ENCODE results near the gene ADCK2. TPM values are rescaled to one million over a fixed set of nuclear protein-coding genes. Genes with fewer than 3 reads are reported as not detected.
"Not testable (repeated sequence)": the region's sequence is repeated elsewhere in the genome, so short reads cannot be mapped to it uniquely, and the experiment has no call there.

ADCK2 gene
- total and polyA plus RNA-seq, 9 donors, result 11.0 to 18.1 (median 14.2) TPM

GRCh38 chr7:140732416-140732815 is 59.7 kb downstream of the ADCK2 start:
- Histone ChIP-seq H3K27ac (ENCODE audit: low read length) (no peak overlapping the region), H3K9me3 (replicated peaks; ENCODE audit: control insufficient read depth, low read depth, low read length) (no peaks in the 10 kb centered on the region), H3K36me3 (ENCODE audit: control insufficient read depth, insufficient read depth, low read length) (peaks cover 7% of the 10 kb centered on the region), H3K27me3 (ENCODE audit: control insufficient read depth, insufficient read depth, low read length) (no peaks in the 10 kb centered on the region), H3K4me1 (ENCODE audit: control insufficient read depth, insufficient read depth, low read length) (no peaks in the 10 kb centered on the region), H3K4me3 (ENCODE audit: low read length) (no peak overlapping the region)
- DNase-seq, result no peak
- WGBS (ENCODE audit: insufficient coverage), result 100% methylated on average over 1 of the region's 2 CpGs

- no peak overlapping the region for H3K27ac ChIP-seq (ENCODE audit: low read length)
- peaks cover 13% of the 10 kb centered on the region for H3K36me3 ChIP-seq (ENCODE audit: control insufficient read depth, insufficient read depth, low read length)
- no peak overlapping the region for H3K4me3 ChIP-seq (ENCODE audit: low read length)
- WGBS (ENCODE audit: insufficient coverage), result no CpG with 5 or more reads among the region's 2 CpGs
- H3K4me1 ChIP-seq (ENCODE audit: control insufficient read depth, insufficient read depth, low read length), result no peaks in the 10 kb centered on the region
- no peak for DNase-seq
- H3K9me3 ChIP-seq (replicated peaks; ENCODE audit: control insufficient read depth, low read depth, low read length), result no peaks in the 10 kb centered on the region
- H3K27me3 ChIP-seq (ENCODE audit: control insufficient read depth, insufficient read depth, low read length), result no peaks in the 10 kb centered on the region
Observed at GRCh38 chr7:140734096-140734495, 61.4 kb downstream of the ADCK2 start.

GRCh38 chr7:140734729-140735128 is 62.0 kb downstream of the ADCK2 start:
- no peak overlapping the region for H3K4me3 ChIP-seq (ENCODE audit: low read length)
- H3K27ac ChIP-seq (ENCODE audit: low read length), result no peak overlapping the region
- H3K9me3 ChIP-seq (replicated peaks; ENCODE audit: control insufficient read depth, low read depth, low read length), result no peaks in the 10 kb centered on the region
- no peak for DNase-seq
- peaks cover 13% of the 10 kb centered on the region for H3K36me3 ChIP-seq (ENCODE audit: control insufficient read depth, insufficient read depth, low read length)
- no CpG with 5 or more reads among the region's 2 CpGs for WGBS (ENCODE audit: insufficient coverage)
- no peaks in the 10 kb centered on the region for H3K4me1 ChIP-seq (ENCODE audit: control insufficient read depth, insufficient read depth, low read length)
- no peaks in the 10 kb centered on the region for H3K27me3 ChIP-seq (ENCODE audit: control insufficient read depth, insufficient read depth, low read length)

- Histone ChIP-seq H3K36me3 (ENCODE audit: control insufficient read depth, insufficient read depth, low read length) (peaks cover 10% of the 10 kb centered on the region), H3K9me3 (replicated peaks; ENCODE audit: control insufficient read depth, low read depth, low read length) (no peaks in the 10 kb centered on the region), H3K27ac (ENCODE audit: low read length) (no peak overlapping the region), H3K4me3 (ENCODE audit: low read length) (no peak overlapping the region), H3K4me1 (ENCODE audit: control insufficient read depth, insufficient read depth, low read length) (no peaks in the 10 kb centered on the region), H3K27me3 (ENCODE audit: control insufficient read depth, insufficient read depth, low read length) (no peaks in the 10 kb centered on the region)
- DNase-seq, result no peak
Observed at GRCh38 chr7:140738280-140738679, 65.5 kb downstream of the ADCK2 start.

GRCh38 chr7:140743255-140743654 is 70.5 kb downstream of the ADCK2 start:
- H3K4me1 ChIP-seq (ENCODE audit: control insufficient read depth, insufficient read depth, low read length); H3K27me3 ChIP-seq (ENCODE audit: control insufficient read depth, insufficient read depth, low read length); H3K4me3 ChIP-seq (ENCODE audit: low read length); H3K27ac ChIP-seq (ENCODE audit: low read length); H3K9me3 ChIP-seq (replicated peaks; ENCODE audit: control insufficient read depth, low read depth, low read length); DNase-seq: not testable (repeated sequence)
- H3K36me3 ChIP-seq (ENCODE audit: control insufficient read depth, insufficient read depth, low read length), result peaks cover 10% of the 10 kb centered on the region
- WGBS (ENCODE audit: insufficient coverage), result no CpG with 5 or more reads among the region's 4 CpGs

- Histone ChIP-seq H3K4me3 (ENCODE audit: low read length) (no peak overlapping the region), H3K36me3 (ENCODE audit: control insufficient read depth, insufficient read depth, low read length) (peaks cover 4% of the 10 kb centered on the region)
Observed at GRCh38 chr7:140744005-140744404, 71.3 kb downstream of the ADCK2 start.

More at GRCh38 chr7:140744005-140744404, 71.3 kb downstream of the ADCK2 start:
- WGBS (ENCODE audit: insufficient coverage), result no CpG with 5 or more reads among the region's 2 CpGs
- Histone ChIP-seq H3K4me1 (ENCODE audit: control insufficient read depth, insufficient read depth, low read length) (no peaks in the 10 kb centered on the region), H3K9me3 (replicated peaks; ENCODE audit: control insufficient read depth, low read depth, low read length) (no peaks in the 10 kb centered on the region), H3K27ac (ENCODE audit: low read length) (no peak overlapping the region), H3K27me3 (ENCODE audit: control insufficient read depth, insufficient read depth, low read length) (no peaks in the 10 kb centered on the region)
- DNase-seq, result no peak

Other genes with a start within 250 kb of the ADCK2 start
- gene MKRN1, start 193.4 kb upstream of the ADCK2 start, total RNA-seq, result 69.1 TPM
- gene MKRN1, start 193.4 kb upstream of the ADCK2 start, polyA plus RNA-seq (ENCODE audit: insufficient read depth in 1 of 8, insufficient read length in 8 of 8, low replicate concordance in 1 of 8), result 10 to 100 TPM; 75.8 to 87.3 (median 79.1) TPM
- 23.9 TPM for gene DENND2A, start 32.1 kb upstream of the ADCK2 start, total RNA-seq
- 10 to 100 TPM; 43.0 to 72.2 (median 50.3) TPM for gene DENND2A, start 32.1 kb upstream of the ADCK2 start, polyA plus RNA-seq (ENCODE audit: insufficient read depth in 1 of 8, insufficient read length in 8 of 8, low replicate concordance in 1 of 8)
- 270 TPM for gene NDUFB2, start 23.8 kb downstream of the ADCK2 start, total RNA-seq
- 100 to 1,000 TPM; 147 to 184 (median 162) TPM for gene NDUFB2, start 23.8 kb downstream of the ADCK2 start, polyA plus RNA-seq (ENCODE audit: insufficient read depth in 1 of 8, insufficient read length in 8 of 8, low replicate concordance in 1 of 8)

Data from muscle of leg (tissue), 11 donors.